GM19468 (cell line): ENCODE measurements around the gene TBCEL.

ENCODE experiments used
- ATAC-seq: cut with Tn5 transposase; IDR thresholded peaks from one replicate; pipeline ENCODE4 v1.9.1; 2021; ENCODE audit warnings: mild to moderate bottlenecking, moderate library complexity, moderate number of reproducible peaks; ENCODE audit not compliant: unreplicated experiment; ENCODE audit errors: extremely low read depth

TBCEL gene

DNA sequence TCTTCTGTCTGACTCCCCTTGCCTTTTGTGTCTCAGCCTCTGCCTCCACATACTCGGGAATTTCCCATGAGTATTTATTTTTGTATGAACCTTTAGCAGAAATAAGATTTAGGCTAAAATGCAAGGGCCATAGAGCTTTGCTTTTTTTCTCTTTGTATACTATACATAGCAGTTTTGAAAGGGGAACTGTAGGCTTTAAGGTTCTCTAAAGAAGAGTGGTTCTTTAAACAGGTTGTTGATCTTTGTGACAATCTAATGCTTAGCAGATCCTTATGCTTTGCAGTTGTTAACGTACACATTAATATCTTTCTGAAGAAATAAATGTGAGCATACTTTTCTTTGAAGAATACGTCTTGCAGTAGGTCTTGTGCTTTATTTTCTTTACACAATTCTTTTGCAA, 35.0 kb downstream of the TBCEL start:
- ATAC-seq, result no peak

DNA sequence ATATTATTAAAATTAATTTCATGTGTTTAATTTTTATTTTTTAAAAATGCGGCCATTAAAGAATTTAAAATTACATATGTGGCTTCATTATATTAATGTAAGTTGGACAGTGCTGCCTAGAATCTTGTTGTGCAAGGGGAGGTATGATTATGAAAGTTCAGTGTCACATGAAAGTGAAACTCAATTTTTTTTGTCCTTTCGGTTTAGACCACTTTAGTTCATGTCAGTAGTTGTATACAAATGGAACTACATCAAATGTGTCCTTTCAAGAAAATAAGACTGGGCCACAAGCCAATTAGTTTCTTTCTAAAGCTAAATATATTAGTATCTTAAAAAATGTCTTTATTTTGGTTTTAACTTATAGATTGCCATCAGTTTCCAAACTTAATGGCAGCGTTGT, 35.7 kb downstream of the TBCEL start:
- peak; percentile 78 for ATAC-seq

DNA sequence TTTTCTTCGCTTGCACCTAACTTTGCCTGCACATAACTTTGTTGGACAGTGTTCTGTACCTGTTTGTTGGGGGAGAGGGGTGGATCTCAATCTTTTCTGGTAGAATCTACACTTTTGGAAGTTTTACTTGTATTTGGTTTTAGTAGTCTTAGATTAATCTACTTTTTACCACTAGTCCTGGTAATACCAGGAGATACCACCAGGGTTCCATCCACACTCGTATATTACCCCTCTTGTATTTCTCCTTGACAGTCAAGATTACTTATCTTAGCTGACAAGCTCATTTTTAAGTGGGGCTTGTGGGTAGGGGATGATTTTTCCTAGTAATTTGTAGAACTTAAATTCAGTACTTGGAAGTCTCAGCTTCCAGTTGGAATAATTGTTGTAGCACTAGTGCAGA, 39.8 kb downstream of the TBCEL start:
- no peak for ATAC-seq

DNA sequence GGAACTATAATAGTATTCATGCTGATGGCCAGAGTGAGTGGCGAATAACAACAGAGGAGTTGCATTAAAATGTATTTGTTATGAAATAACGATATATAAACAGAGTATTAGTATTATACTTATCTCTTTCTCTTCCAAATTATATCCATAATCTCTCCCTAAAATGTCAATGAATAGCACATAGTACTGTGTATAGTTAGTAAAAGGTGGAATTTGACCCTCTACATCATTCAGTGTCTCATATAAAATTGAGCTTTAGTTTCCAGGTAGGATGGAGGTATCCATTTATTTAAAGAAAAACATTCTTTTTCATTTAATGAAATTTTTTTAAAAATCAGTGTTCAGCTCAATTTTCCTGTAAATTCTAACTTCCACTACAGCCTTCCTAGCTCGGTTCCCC, 42.7 kb downstream of the TBCEL start:
- no peak for ATAC-seq

DNA sequence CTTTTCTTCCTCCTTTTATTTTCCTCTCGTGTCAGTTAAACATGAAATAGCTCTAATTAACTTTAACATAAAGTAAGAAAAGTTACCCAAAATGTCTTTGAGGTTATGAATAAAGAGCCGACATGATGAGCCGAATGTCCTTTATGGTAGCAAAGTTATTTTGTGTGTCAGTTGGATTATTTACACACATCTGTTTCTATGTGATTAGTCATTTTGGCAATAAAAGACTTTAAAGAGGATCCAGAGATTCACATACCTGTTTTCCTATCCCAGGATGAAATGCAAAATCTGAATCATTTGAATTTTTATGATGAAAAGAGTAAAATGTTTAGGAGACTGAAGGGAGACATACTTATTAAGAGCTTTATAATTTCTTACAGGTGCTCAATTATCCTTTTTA, 43.1 kb downstream of the TBCEL start:
- no peak for ATAC-seq

DNA sequence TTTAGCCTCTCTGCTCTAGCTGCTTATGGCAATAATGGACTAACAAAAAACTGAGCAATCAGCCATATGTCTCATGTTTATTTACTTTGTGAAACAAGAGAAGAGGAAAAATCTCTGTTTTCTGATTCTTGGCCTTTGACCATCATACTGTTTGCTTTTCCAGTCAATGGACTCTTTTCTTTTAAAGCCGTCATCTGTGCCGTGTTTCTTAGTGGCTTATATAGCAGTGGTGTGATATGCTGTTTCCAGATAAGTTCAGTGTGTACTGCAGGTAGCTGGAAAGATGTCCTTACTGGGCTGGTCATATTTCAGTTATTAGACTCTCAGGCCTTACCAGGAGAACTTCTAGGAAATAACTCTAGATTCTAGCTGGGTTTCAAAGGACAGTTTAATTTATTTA, 43.6 kb downstream of the TBCEL start:
- ATAC-seq, result no peak

DNA sequence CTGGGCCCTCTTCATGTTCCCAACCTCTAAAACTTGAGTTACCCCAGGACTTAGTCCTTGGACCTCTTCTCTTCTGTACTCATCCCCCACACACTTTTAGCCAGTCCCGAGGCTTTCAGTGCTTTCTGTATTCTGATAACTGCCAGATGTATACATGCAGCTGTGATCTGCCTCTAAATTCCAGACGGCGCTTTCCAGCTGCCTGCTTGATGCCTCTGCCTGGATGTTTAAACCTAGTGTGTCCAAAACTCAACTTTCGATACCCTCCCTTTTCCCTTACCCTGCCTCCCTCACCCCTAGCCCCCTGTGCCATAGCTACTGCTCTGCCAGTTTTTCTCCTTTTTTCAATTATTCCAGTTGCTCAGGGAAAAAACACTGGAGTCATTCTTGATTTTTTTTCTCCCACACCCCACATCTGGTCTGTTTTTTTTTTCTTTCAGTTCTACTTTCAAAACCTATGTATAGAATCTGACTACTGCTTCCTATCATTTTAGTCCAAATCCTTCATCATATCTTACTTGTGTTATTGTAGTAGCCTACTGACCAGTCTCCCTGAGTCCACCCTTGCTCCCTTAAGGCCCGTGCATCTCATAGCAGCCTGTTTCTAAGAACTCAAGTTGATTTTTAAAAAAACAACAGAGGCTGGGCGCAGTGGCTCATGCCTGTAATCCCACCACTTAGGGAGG, 44.2 kb downstream of the TBCEL start:
- ATAC-seq, result no peak

DNA sequence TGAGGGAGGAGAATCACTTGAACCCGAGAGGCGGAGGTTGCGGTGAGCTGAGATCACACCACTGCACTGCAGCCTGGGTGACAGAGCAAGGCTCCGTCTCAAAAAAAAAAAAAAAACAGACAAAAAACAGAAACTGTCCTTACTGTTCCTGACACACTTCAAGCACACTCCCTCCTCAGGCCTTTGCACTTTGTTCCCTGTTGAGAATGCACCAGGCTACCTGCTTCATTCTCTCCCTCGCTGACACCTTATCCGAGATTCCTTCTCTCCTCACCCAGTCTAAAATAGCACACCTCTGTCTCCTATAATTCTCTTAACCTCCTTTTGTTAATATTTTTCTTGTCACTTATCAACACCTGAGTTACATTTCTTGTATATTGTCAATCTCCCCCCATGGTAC, 44.9 kb downstream of the TBCEL start:
- ATAC-seq, result no peak

DNA sequence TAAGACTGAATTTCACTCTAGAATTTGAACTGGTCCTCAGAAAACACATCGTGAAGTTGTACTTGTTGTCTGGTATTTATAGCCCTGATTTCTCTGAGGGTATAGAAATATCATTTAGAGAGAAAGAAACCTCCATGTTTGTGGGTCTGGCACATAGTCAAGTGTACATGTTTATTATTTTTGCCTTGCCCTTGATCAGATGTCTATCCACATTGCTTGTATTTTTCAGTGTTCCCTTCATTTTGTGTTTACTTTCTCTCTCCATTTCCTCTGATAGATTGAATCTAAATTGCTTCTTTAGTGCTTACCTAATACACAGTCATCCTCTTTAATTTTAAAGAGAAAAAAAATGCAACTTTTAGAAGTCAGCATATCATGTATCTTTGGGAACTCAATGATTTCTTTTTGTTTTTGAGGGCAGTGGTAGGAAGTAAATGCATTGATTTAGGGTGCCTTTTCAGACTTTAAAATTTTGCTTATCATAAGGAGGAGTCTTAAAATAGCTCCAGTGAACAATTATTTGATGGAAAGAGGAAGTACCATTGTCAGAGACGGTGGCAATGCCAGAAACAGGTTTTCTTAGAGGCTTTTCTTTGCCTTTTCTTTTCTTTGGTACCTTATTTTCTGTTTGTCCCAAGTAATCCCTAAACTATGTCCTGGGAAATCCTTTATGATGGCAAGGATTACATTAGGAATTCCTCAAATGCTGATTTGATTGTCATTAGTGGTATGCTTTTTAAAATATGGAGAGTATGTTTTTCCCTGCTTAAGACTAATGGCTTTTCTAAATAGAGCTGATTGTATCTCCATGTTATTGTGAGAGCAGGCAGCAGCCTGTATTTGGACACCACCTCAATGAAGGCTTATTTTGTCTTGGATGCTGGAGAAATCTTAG, 47.3 kb downstream of the TBCEL start:
- no peak for ATAC-seq

DNA sequence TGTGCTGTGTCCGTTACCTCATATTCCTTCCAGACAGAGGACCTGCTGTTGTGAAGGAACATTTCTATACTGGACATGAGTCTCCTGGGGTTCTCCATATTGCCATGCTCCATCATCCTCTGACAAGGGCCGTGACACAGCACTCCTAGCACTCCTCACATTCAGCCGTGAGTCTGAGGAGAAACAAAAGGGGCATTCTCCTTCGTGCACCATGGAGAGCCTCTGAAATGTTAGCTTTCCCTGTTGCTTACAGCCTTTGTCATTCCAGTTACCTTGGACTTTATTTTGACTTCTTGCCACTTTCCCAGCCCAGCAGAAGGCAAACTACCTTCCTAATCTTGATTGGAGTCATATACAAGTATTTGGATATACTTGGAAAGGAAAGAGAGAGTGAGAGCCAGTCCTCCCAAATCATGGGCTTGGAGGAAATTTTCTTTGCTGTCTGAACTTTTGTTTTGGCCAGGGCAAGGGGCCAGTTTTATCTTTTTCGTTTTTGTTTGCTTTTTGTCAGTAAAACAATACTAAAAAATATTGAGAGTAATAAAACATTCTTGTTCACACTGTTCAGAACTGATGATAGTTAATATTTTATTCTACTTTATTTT, 48.0 kb downstream of the TBCEL start:
- no peak for ATAC-seq

DNA sequence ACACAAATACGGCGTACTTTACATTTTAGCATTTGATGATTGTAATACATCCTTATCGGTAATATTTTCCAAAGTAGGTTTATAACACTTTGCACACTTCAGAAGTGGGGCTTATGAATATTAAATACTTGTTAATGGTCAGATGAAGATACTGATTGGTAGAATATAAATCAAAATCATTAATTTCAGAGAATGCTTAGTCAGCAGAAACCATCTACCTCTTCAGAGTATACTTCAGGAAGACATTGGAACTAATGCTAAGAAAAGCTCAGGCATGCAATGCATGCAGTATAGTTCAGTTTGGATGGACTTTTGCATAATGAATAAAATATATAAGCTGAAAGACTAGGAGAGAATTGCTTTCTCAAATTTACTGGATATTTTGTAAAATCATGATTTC, 57.4 kb downstream of the TBCEL start:
- no peak for ATAC-seq

DNA sequence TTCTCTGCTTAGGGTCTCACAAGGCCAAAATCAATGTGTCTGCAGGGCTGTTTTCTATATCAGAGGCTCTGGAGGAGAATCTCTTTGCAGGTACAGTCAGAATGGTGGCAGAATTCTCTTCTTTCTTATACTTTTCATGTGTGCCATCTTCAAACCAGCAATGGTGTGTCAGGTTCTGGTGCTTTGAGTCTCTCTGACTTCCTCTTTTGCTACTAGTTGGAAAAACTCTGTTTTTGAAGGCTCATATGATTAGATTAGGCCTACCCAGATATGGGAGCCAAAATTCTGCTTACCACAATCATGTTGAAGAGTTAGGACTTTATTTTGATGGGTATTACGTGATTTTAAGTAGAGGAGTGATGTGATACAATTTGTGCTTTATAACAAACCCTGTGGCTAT, 58.3 kb downstream of the TBCEL start:
- no peak for ATAC-seq

DNA sequence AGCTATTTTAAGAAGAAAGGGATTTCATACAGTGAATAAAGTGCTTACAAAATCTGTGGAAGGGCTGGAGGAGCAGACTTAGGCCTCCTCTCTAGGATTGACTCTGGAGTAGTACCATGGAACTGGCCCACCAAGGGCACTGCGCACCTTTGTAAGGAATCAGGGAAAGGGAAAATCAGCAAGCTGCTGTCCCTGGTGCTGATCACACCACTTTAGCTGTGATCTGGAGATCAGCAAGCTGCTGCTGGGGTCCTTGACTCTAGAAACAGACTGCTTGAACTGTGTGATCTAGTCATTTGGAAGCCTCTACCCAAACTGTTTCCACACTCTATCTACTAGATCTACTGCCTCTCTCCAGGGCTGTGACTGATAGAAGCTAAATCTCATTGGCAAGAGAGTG, 58.8 kb downstream of the TBCEL start:
- no peak for ATAC-seq

DNA sequence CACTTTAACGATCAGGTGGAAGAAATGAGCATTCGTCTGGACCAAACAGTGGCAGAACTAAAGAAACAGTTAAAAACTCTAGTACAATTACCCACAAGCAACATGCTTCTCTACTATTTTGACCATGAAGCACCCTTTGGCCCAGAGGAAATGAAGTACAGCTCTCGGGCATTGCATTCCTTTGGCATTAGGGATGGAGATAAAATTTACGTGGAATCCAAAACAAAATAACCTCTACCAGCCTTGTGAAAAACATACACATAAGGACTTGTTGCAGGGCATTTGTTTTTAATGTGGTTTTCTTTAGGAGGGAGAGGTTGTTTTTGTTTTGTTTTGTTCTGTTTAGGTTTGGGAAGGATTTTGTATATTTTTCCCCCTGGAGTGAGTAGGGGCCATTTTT, 63.0 kb downstream of the TBCEL start:
- ATAC-seq, result no peak

DNA sequence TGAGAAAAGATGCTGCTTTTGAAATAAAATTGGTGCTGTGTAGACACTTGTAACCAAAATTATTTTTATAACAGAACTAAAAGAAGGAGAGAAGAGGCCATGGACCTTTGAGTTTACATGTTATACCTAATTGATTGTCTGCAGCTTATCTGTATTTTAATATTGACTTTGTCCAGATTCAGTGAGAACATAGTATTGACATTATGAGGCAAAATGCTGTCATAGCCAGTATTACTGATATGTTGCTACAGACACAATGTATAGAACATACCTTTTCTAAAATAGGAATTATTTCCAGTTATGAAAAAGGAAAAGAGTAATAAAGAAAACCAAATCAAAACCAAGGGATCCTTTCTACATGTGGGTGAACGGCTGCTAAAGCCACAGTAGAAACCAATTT, 65.7 kb downstream of the TBCEL start:
- no peak for ATAC-seq

DNA sequence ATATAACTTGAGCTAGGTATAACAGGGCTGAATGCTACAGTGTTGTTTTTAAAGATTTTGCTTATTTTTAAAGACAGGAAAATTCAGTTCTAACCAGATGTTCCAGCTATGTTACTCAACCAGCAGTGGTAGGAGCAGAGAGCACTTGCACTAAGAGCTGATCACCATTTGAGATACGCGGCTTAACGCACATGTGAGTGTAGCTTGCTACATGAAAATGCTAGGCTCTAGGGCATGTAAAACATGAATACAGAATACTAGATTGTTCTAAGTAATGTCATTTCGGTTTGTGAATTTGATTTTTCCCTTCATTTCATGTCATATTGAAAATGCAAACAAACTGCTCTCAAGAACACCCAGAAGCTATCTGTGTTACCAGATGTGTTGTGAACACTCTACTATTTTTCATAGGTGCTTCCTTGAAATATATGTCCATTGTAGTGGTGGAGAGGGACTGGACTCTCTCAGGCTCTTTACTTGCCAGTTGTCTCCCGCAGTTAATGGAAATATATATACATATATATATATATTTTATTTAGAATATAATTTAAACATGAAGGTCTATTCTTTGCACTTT, 66.3 kb downstream of the TBCEL start:
- no peak for ATAC-seq

DNA sequence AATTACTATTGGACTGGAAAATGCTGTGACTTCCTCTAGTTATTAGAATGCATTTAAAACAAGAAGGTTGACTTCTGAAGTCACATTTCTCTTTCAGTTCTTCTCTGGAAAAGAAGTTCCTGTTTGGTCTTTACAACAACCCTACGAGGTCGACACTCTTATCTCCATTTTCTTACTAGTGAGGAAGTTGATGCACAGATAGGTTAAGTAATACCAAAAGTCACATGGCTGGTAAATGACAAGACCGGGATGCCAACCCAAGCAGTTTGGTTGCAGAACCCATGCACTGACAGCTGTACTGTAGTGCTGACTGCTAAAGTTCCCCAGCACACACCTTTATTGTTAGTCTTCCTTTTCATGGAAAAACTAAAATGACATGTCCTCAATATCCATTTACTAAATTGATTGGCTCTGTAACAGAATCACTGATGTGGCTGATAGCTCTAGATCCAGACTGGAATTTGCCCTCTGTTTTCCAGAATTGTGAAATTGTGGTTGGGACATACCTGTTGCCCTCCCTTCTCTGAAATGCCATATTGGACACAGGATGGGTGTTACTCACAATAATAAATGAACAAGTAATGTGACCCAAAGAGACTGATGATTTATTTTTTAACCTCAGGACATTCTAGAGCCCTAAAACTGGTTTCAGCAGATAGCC, 67.7 kb downstream of the TBCEL start:
- ATAC-seq, result no peak

DNA sequence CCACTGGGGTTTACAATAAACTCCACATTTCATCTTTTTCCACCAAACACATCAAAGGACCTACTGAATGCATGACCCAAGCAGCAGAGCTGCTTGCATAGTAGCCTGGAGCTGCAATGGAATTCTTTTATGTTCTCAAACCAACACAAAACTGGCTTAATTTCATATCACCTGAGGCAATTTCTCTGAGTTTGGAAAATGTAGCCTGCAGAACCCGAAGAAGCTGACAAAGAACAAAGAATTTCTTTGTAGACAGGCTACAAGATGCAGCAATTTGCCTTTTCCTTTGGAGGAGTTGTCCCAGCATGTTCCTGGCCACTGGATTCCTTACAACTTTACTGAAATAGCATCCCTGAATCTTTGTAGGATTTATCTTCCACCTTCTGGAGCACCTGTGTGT, 71.7 kb downstream of the TBCEL start:
- ATAC-seq, result no peak

DNA sequence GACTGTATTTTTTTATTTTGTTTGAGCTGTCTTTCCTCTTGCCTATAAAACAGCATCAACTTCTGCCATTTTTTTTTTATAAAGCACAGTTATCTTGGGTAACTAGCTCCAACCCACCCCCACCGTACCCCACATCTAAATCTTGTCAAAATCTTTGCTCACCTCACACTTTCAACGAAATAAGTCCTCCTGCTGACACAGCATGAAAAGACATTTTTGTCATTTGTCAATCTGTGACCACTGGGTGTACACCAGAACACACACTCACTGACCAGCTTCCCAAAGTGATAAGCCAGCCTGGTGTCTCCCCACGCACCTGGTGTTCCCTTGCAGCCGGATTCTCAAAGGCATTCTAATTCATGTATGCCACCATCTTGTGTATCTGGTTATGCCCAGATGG, 75.5 kb downstream of the TBCEL start:
- ATAC-seq, result no peak

DNA sequence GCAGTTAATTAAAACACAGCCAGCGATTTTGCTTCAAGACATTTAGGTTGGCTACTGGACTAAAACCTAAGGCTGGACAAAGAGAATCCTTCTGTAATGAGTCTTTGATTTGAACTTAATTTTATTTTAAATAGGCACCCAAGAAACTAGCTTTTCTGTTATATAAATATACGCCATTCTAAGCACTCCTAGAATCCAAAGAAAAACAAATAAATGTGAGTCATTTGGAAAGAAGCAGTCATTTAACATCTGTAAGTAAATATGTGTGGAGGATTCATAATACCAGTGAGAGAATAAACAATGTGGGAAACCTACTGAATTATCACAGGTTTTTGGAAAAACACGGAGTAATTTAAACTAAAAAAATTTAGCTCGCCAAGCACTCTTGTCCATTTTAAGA, 76.0 kb downstream of the TBCEL start:
- no peak for ATAC-seq

DNA sequence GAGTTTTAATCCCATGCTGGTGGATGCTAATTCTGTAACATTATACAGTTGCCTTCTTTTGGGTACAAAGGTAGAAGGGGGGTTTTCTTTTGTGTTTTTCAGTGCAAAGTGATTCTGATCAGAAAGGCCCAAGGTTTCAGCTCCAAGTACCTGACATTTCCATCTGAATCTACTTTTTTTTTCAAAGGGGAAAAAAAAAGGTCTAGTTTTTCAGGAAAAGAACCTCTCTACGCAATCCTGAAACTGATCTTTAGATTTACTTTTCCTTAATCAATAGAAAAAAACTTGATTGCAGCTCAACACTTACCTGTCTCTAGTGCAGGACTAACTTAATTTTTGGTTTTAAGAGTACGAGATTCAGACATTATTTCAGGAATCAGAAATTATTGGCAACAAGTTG, 77.0 kb downstream of the TBCEL start, which contains the start of gene TECTA:
Gene TECTA, plus strand, starts transcription at position 301 of the 400 bp plus-strand sequence. CDS start 1,423 bp downstream, outside the sequence.
- ATAC-seq, result no peak
